Transverse colon (tissue), 4 donors: Measurements from ENCODE around the gene CPHXL.

Source experiments
- EP300 ChIP-seq: sonication (generic); formaldehyde crosslinking; IDR thresholded peaks from one replicate; pipeline ENCODE4 v1.6.1; 2017; ENCODE audit warnings: antibody characterized with exemption, low read depth
- POLR2A ChIP-seq: fragments of 450-650 bp; IDR thresholded peaks from one replicate; pipeline ENCODE4 v1.6.1; 2016; ENCODE audit warnings: antibody characterized with exemption, mild to moderate bottlenecking, moderate library complexity
- POLR2AphosphoS5 ChIP-seq, 3 donors: sonication (generic); formaldehyde crosslinking; IDR thresholded peaks; one replicate each; pipeline ENCODE4 v1.6.1; 2016; ENCODE audit warnings: antibody characterized with exemption in 3 of 3
- TF ChIP-seq, protein P1 (sequence below), 5 experiments: fragments of 200-600 bp in 3 of 5; fragments of 450-650 bp in 2 of 5; sonication (generic) in 3 of 5; IDR thresholded peaks; 1 replicate in 2 of 5; 2 replicates in 3 of 5; pipeline ENCODE4 v1.5.1; 2016 to 2017; ENCODE audit warnings: antibody characterized with exemption in 5 of 5, inconsistent platforms in 3 of 5, mild to moderate bottlenecking in 2 of 5, moderate library complexity in 1 of 5

DNA sequence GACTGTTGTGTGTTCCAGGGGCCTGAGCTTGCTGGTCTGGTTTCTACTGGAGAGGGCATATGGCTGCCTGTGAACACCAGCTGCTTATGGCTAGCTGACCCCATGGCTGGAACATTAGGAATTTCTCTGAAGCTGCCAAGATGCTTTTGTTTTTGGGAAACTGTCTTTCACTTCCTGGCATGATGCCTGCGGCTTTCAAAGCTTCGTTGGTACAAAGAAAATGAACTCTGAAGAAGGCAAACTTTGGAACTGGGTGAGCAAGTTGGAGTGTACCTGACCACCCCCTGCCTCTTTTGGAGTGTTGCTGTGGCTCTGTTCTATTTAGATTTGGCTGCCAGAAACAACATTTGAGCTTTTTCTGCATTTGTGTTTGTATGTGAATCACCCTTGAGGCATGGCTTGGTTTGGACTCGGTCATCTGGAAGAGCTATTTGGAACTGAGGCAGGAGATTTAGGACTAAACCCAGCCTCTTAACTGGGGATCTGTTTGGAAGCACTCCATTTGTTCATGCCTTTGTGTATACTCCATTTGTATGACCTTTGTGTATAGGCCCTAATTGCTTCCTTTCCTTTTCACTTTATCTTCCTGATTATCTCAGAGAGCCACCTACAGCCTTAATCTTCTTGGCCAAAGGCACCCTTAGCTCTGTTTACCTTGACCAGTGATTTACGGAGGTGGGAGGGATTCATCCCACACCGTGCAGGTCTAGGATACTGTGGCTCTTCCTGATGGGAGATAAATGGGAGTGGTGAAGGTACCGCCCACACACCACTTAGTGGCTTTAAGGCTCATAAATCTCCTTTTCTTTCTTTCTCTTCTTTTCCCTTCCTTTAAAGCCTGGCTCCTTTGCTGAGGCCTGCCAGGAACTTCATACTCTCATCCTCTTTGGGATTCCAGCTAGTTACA is 7.3 kb upstream of the CPHXL start:
- TF ChIP-seq, protein P1, sequence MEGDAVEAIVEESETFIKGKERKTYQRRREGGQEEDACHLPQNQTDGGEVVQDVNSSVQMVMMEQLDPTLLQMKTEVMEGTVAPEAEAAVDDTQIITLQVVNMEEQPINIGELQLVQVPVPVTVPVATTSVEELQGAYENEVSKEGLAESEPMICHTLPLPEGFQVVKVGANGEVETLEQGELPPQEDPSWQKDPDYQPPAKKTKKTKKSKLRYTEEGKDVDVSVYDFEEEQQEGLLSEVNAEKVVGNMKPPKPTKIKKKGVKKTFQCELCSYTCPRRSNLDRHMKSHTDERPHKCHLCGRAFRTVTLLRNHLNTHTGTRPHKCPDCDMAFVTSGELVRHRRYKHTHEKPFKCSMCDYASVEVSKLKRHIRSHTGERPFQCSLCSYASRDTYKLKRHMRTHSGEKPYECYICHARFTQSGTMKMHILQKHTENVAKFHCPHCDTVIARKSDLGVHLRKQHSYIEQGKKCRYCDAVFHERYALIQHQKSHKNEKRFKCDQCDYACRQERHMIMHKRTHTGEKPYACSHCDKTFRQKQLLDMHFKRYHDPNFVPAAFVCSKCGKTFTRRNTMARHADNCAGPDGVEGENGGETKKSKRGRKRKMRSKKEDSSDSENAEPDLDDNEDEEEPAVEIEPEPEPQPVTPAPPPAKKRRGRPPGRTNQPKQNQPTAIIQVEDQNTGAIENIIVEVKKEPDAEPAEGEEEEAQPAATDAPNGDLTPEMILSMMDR (IDR thresholded peaks at IDR 0.05) = no peak
- TF ChIP-seq POLR2A (no peak), POLR2AphosphoS5 (IDR thresholded peaks at IDR 0.05) (peak in 1 of 3 donors; percentile 12), EP300 (no peak)
